ENCODE measurements around the gene CCL14.

GRCh38 chr17:35948092-35948491 is 38.4 kb downstream of the CCL14 start:
- no peak for TF ChIP-seq CTCF (IDR thresholded peaks at IDR 0.05)
- no peak for TF ChIP-seq POLR2A (IDR thresholded peaks at IDR 0.05)
